ENCODE results near the gene SEPTIN2. TPM values are rescaled to one million over a fixed set of nuclear protein-coding genes. Genes with fewer than 3 reads are reported as not detected.

Gene SEPTIN2
- total and polyA plus RNA-seq, 2 donors (not counting 3 experiments of a cell fraction or from before 2014, with no cell fraction given), result 427 to 512 TPM

GRCh38 chr2:241268306-241268705 is 47.4 kb upstream of the SEPTIN2 start:
- POLR2A ChIA-PET, result no interaction called here
- no TSS peak for BruUV-seq (replicated peaks)
- peaks cover 9% of the 10 kb centered on the region for H4K20me1 ChIP-seq (replicated peaks; ENCODE audit: control insufficient read depth, extremely low read depth, insufficient read depth, low read length)
- no peak overlapping the region for H3K4me2 ChIP-seq (ENCODE audit: insufficient read depth, low read length)
- intact Hi-C loops (cut with micrococcal nuclease), result no loop called here
- no peak overlapping the region for H3K9ac ChIP-seq (replicated peaks; ENCODE audit: extremely low read depth, insufficient read depth, low read length)
- no peak overlapping the region for H3K4me3 ChIP-seq (replicated peaks in 1 of 3; ENCODE audit: insufficient read depth in 1 of 3, low read depth in 1 of 3, low read length in 3 of 3)
- FAIRE-seq (no peak), DNase-seq (ENCODE audit: low read depth, low spot score) (peak; percentile 55)
- peaks cover 14 to 23% of the 10 kb centered on the region in 2 experiments for H3K36me3 ChIP-seq (ENCODE audit: control insufficient read depth in 2 of 2, extremely low read depth in 1 of 2, insufficient read depth in 2 of 2, low read length in 2 of 2)
- no peaks in the 10 kb centered on the region for H3K9me1 ChIP-seq (replicated peaks; ENCODE audit: control insufficient read depth, extremely low read depth, insufficient read depth, low read length)
- H2AFZ ChIP-seq (ENCODE audit: low read depth, low read length), result no peak overlapping the region
- no peak overlapping the region for H3K27ac ChIP-seq (ENCODE audit: insufficient read depth, low read depth, low read length)
- peaks cover 24% of the 10 kb centered on the region for H3K4me1 ChIP-seq (ENCODE audit: control insufficient read depth, extremely low read depth, insufficient read depth, low read length)
- TF ChIP-seq POLR2AphosphoS5 (IDR thresholded peaks at IDR 0.05; ENCODE audit: insufficient read depth, low read depth, low read length), result no peak
- TF ChIP-seq CTCF (IDR thresholded peaks at IDR 0.05; ENCODE audit: extremely low read depth in 1 of 2, insufficient read depth in 1 of 2, low read depth in 1 of 2, low read length in 2 of 2), result no peak
- TF ChIP-seq FOS (IDR thresholded peaks at IDR 0.05; ENCODE audit: borderline replicate concordance, insufficient read depth, low read length), result no peak
- no peak for TF ChIP-seq GATA2 (IDR thresholded peaks at IDR 0.05; ENCODE audit: insufficient read depth, insufficient read length, low read depth, low read length)
- TF ChIP-seq MYC (IDR thresholded peaks at IDR 0.05; ENCODE audit: low read depth, low read length), result no peak
- TF ChIP-seq POLR2A (IDR thresholded peaks at IDR 0.05; ENCODE audit: low read depth, low read length), result no peak
- TF ChIP-seq MAX (IDR thresholded peaks at IDR 0.05; ENCODE audit: insufficient read depth, insufficient read length), result no peak
- TF ChIP-seq JUN (IDR thresholded peaks at IDR 0.05; ENCODE audit: borderline replicate concordance, insufficient read depth, insufficient read length, low read depth), result no peak
- TF ChIP-seq EZH2 (IDR thresholded peaks at IDR 0.05; ENCODE audit: borderline replicate concordance, low read depth, low read length, severe bottlenecking), result no peak
- dilution Hi-C loops (cut with MboI; ENCODE audit: extremely low pct_ligation_motif_present, low sequenced_read_pairs), result no loop called here
- no peaks in the 10 kb centered on the region for H3K9me3 ChIP-seq (replicated peaks; ENCODE audit: control insufficient read depth, insufficient read depth, low read length)
- peaks cover 71% of the 10 kb centered on the region for H3K79me2 ChIP-seq (ENCODE audit: control insufficient read depth, insufficient read depth, low read length)
- CTCF ChIA-PET, result interaction anchor here (1.6 kb wide), 1 partner anchor 15 kb away, joined by 6 read pairs; no protein-coding TSS in a partner anchor
- no peaks in the 10 kb centered on the region for H3K27me3 ChIP-seq (ENCODE audit: control insufficient read depth in 2 of 2, insufficient read depth in 2 of 2, low read length in 2 of 2)
